CD4-positive, alpha-beta T cell treated with Interleukin-1 beta for 1 hour (primary cell): ENCODE measurements around the gene CLEC2B.
"Not testable (repeated sequence)": the region's sequence is repeated elsewhere in the genome, so short reads cannot be mapped to it uniquely, and the experiment has no call there.

ENCODE experiments used
- DNase-seq, 2 donors: peaks; one replicate each; pipeline ENCODE4 v3.0.0-alpha.2; 2020 to 2022

Gene CLEC2B

DNA sequence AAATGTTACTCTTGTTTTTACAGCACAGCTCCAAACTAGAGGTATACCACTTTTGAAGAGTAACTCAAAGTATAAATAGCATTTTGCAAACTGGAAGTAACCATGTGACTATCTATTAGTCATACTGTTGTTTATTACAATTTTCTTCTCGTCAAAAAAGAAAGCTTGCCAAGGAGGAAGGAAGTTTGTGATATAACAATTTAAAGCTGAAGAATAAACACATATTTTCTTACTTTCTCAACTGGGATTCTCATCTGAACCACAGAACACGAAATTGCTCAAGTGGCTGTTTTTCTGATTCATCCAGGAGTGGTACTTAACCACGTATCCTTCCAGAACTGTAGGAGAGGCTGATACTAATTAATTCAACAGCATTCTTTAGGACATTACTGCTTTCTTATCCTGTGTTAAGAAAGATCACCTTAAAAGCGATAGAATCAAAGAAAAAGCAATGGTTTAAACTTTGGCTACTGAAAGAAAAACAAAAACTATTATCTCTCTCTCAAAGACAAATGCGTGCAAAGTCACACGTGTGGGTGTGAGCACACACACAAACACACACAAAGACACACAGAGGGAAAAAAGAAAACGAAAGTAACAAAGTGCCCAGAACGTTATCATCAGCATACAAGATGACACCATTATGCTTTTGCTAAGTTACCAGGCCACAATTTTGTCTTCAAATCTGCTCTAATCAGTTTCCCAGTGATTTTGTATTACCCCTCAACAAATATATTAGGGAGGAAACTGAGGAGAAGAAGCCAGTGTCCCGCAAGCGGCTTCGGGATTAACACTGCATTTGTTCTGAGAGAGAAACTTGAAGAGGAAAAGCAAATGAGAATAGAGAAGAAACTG is at the start of gene CLEC2B:
CLEC2B (minus strand) TSS at position 48 of the 855 bp plus-strand sequence.
- DNase-seq = peak; percentile 30 to 72

- DNase-seq = no peak
These were observed 42.6 kb upstream of the CLEC2B start for GRCh38 chr12:9911708-9912107.

DNA sequence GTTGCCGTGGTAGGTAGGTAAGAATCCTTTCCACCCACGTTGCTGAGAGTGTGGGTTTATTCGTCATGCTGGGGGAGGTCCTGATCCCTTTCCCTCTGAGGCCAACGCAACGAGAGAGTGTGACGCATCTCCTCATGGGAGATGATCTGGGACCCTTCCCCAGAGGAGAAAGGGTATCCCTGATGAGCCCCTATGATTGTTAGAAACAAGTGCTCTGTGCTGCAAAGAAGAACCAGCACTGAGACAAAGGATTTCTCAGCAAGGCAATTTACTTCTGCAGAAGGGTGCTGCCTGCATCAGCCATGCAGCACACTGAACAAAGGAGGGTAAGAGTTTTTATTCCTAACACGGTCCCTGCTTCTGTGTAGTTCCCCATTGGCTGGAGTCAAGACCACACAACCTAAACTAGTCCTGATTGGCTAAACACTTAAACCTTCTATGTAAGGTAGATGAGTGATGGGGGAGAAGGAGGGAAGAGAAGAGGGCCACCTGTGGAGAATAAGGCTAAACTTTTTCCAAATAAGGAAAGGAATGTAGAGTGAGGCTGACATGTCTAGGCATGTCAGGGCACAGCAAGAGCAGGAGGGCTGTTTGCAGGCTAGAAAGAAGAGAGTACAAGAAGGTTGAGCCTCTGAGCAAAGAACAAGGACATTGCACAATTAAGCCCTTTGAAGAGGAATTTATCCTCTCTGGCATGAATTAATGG is 41.7 kb upstream of the CLEC2B start:
- no peak for DNase-seq

GRCh38 chr12:9909724-9910123 is 40.6 kb upstream of the CLEC2B start:
- DNase-seq = no peak

GRCh38 chr12:9908350-9908749 is 39.2 kb upstream of the CLEC2B start:
- no peak for DNase-seq

DNA sequence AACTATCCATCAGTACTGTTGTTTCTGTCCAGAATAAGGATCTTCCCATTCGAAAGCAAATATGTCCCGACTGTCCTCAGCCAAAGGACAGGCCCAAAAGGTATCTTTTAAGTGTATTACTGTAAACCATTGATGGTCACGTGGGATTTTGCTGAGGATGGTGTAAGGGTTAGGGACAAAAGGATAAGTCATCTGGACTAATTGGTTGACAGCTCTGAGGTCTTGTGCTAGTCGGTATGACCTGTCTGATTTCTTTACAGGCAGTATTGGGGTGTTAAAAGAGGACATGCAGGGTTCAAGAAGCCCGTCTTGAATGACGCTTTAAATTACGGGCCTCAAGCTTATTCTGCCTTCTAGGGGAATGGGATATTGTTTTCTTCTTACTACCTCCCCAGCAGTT is 38.6 kb upstream of the CLEC2B start:
- no peak for DNase-seq

GRCh38 chr12:9906873-9907272 is 37.7 kb upstream of the CLEC2B start:
- DNase-seq = peak; percentile 32 to 59

DNA sequence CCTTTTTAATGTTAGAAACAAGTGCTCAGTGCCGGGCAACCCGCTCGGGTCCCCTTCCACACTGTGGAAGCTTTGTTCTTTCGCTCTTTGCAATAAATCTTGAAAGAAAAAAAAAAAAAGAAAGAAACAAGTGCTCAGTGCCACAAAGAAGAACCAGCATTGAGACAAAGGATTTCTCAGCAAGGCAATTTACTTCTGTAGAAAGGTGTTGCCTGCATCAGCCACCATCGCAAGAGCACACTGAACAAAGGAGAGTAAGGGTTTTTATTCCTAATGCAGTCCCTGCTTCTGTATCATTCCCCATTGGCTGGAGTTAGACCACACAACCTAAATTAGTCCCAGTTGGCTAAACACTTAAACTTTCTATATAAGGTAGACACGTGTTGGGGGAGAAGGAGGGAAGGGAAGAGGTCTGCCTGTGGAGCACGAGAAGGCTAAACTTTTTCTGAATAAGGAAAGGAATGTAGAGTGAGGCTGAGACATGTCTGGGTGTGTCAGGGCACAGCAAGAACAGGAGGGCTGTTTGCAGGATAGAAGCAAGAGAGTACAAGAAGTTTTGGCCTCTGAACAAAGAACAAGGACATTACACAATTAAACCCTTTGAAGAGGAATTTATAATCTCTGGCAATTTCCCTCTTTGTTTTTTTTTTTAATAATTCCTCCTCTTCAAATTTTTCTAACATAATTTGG is 33.5 kb upstream of the CLEC2B start:
- DNase-seq = no peak

DNA sequence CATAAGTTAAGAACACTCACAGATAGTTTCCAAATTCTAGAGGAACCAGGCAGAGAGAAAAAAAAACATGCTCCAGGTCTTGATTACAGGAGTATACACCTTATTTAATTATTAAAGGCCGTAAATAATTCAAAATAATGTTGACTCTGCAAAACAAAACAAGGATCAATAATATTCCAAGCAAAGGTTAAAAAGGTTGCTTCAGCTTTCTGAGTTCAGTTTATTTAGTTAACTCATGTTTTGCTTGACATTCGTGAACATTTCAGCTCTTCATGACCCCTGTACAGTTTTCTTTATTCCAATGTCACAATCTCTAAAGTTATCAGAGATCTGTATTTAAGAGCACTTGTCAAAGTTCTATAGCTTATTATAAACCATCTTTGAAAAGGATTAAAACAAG is 31.8 kb upstream of the CLEC2B start:
- DNase-seq = no peak

DNA sequence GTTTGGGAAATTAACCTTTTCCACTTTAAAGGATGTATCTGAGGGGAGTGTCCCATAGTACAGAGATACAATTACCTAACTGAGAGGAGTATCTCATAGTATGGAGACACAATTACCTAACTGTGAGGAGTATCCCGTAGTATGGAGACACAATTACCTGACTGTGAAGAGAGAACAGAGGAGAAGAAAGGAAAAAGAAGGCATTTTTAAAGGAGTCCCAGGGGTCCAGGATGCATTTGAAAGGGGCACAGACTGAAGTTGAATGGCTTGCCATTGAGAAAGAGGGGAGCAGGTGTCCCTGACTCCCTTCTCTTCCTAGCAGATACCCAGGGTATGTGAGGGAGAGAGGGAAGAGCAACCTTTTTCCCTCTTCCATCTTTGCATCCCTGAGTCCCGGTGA is 30.1 kb upstream of the CLEC2B start:
- no peak for DNase-seq

GRCh38 chr12:9897535-9897934 is 28.4 kb upstream of the CLEC2B start:
- DNase-seq = no peak

DNA sequence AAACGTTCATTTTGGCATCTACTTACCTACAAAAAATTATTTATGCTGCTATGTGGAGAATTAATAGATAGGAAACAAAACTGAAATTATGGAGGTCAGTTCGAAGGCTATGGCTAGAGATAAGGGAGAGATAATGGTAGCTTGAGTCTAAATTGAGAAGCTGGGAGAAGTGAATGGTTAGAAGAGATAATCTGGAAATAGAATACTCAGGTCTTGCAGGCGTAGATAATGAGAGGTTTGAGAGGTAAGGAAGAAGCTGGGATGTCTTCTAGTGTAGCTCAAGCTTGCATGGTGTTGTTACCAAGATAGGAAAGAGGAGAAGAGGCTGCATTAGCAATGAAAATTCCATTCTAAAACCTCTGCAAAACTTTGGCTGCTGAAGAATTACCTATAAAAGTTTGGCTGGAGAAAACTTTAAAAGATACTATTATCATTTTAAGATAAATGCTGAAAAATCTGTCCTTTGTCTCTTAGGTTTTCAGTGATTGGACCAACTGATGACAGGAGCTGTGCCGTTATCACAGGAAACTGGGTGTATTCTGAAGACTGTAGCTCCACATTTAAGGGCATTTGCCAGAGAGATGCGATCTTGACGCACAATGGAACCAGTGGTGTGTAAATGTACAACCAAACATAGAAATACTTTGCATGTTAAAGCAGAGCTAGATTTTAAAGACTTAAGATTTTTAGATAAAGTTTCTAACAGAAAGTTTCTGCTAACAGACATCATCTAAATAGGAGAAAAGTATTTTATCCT is 26.2 kb upstream of the CLEC2B start:
- DNase-seq = no peak

DNA sequence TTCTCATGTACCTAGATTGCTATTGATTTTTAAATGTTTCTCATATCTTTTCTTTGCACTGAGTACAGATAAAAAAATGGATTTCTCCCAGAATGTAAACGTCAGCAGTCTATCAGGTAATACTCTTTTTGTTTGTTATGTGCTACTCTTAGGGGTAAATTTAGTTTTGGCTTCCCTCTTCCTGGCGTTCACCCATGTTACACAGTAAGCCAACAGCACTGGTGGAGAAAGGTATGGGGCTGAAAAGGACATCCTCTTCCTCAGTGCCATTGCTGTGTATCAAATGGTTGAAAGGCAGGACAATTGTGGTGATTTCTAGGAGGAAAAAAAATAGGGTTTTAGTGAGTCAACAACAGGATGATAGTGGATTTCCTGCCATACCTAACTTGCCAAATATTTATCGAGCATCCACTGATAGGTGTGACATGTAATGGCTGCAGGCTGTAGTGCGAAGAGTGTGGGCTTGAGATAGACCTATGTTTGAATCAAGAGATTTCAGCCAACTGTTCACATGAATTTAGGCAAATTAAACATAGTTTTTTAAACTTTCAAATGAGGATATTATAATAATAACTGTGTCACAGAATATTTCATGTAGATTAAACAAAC is 19.6 kb upstream of the CLEC2B start:
- no peak for DNase-seq

DNA sequence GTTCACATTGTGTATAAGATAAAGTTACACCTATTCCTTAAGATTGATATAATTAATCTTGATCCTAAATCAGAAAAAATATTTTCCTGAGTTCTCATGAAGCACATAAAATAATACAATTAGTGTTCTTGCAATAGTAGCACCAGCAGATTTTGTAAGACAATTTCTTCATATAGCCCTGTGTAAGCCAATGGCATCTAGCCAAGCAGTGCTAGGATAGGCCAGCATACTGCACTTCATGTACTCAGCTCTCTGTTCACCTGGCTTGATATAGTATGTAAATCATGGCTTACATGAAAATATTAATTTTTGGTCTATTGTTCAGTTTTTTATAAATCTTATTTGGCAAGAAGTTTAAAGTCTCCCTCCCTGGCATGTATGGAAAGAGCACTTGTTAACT is 14.0 kb upstream of the CLEC2B start:
- no peak for DNase-seq

DNA sequence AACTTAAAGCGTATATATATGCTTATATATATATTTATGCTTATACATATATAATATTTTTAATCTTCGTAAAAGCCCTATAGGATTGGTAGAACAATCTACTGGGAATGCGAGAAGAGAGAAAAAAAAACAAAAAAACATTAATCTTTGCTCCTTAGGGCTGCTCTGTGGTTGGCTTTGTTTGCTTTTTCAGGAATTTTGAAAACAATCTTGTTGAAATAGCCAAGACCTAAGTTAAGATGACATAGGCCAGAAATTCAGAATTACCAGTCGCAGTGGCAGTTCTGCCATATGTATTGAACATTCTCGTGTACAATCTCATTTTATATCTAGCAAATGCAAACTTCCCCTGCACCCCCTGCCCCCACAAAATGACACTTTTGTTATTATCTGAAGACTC is 12.8 kb upstream of the CLEC2B start:
- DNase-seq = no peak

DNA sequence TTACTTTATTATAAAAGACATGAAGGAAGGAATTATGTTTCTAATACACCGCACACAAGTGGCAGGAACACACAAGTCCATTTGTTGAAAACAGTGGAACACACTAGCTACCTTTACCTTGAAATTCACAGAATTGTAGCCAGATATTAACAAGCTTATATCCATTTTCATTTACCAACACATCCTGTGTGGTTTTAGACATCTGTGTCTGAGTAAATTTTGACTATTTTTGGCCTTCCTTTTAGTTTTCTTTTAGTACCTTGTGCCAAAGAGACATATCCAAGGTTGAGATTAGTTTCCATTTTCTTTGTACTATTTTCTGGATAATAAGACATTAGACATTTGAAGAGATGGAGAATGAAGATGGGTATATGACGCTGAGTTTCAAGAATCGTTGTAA is 12.1 kb upstream of the CLEC2B start, which contains the start of gene KLRF2:
KLRF2 (plus strand) TSS at position 244 of the 400 bp plus-strand sequence; CDS start at position 351, 107 bp downstream.
- no peak for DNase-seq

DNA sequence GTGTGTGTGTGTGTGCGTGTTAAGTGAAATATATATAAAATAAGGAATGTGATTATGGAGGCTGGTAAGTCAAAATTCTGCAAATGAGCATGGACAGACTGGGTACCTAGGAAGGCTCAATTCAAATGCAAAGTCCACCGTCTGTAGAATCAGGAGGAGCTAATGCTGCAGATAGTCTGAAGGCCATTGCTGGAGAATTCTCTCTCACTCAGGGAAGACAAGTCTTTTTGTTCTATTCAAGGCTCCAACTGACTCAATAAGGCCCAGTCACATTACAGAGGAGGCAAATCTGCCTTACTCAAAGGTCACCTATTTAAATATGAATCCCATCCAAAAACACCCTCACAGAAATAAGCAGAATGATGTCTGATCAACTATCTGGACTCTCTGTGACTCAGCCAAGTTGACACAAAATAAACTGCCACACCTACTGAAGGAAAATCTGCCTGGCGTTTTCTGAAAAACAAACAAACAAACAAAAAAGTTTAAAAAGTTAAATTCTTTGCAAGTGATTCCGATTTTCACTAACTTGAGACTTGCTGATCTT is 11.5 kb upstream of the CLEC2B start:
- DNase-seq = no peak

GRCh38 chr12:9876120-9876519 is 7.0 kb upstream of the CLEC2B start:
- not testable (repeated sequence) for DNase-seq

GRCh38 chr12:9872742-9873141 is 3.6 kb upstream of the CLEC2B start:
- no peak for DNase-seq

DNA sequence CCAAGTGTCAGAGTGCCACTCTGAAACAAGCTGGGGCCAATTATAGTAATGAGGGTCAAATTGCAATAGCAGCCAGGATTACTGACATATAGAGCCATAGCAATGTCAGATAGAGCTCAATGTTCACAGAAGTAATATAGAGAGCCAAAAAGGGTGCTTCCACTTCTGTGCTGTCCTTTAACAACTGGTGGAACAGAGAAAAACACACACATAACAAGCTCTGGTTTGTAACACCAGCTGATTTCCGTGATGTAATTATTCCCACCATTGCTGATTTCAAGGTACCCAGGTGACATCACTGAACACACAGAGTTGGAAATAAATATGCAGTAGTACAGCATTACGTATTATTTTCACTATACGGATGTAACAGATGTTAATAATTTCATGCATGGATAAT is 3.0 kb upstream of the CLEC2B start:
- no peak for DNase-seq

- no peak for DNase-seq
These were observed 1.2 kb upstream of the CLEC2B start for GRCh38 chr12:9870286-9870866.

DNA sequence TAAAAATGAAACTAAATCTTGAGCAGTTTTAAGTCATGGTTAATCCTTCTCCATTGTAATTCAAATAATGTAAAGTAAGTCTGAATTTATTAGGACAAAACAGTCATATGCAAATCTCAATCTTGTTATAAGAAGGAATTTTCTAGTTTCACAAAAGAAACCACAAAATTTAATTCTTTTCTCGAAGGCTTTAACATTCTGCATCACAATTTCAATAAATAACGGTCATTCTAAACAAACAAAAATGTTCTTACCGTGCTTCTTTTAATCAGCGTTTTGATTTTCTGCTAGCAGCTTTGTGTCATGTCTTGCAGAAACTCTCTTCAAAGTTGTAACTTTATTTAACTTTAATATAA is 225 bp downstream of the CLEC2B start:
- DNase-seq = no peak
